Thoracic aorta (tissue), 2 donors: ENCODE measurements around the gene ASIC1. TPM values are rescaled to one million over a fixed set of nuclear protein-coding genes. Genes with fewer than 3 reads are reported as not detected.

Experiments used
- ATAC-seq: fragments of 150-250 bp; one replicate; pipeline ENCODE4 v1.8.0; 2017; ENCODE audit warnings: low read depth; ENCODE audit not compliant: insufficient number of reproducible peaks, low FRiP score
- DNase-seq: peaks from one replicate; pipeline ENCODE4 v3.0.0-alpha.2; 2020; ENCODE audit warnings: low spot score
- H3K27ac ChIP-seq, 2 donors: fragments of 200-600 bp; sonication (generic); 1 replicate in 1 of 2; 2 replicates in 1 of 2; pipeline ENCODE4 v1.5.1; 2016; ENCODE audit warnings: mild to moderate bottlenecking in 2 of 2, moderate library complexity in 2 of 2
- H3K27me3 ChIP-seq: fragments of 200-600 bp; sonication (generic); replicated peaks from 2 replicates; pipeline ENCODE4 v1.6.0; 2016; ENCODE audit warnings: mild to moderate bottlenecking; ENCODE audit not compliant: insufficient read depth
- H3K36me3 ChIP-seq: fragments of 200-600 bp; sonication (generic); one replicate; pipeline ENCODE4 v1.5.1; 2016
- H3K4me1 ChIP-seq, 2 donors: fragments of 200-600 bp; sonication (generic); 1 replicate in 1 of 2; 2 replicates in 1 of 2; pipeline versions ENCODE4 v1.5.1 to v1.6.0; 2016; ENCODE audit warnings: low read depth in 2 of 2, mild to moderate bottlenecking in 1 of 2; ENCODE audit not compliant: control insufficient read depth in 1 of 2
- H3K4me3 ChIP-seq: fragments of 200-600 bp; sonication (generic); 2 replicates; pipeline ENCODE4 v1.5.1; 2016; ENCODE audit warnings: mild to moderate bottlenecking
- H3K9me3 ChIP-seq: fragments of 200-600 bp; sonication (generic); 2 replicates; pipeline ENCODE4 v1.5.1; 2016
- CTCF ChIP-seq: fragments of 200-600 bp; sonication (generic); IDR thresholded peaks from one replicate; pipeline ENCODE4 v1.5.1; 2019; ENCODE audit warnings: antibody characterized with exemption
- total RNA-seq, 2 donors: library from RNA; depleted of rRNA; stranded (reverse); fragments of >200 nt; gene quantifications; one replicate each; pipeline versions ENCODE4 v1.1.0 to v1.2.3, GENCODE V29; 2016

ASIC1 gene
- total RNA-seq, 2 donors from 2014 or later = not detected

- no peak overlapping the region for H3K27ac ChIP-seq
- DNase-seq (no peak), ATAC-seq (no peak)
- TF ChIP-seq CTCF = no peak
- H3K36me3 ChIP-seq = no peaks in the 10 kb centered on the region
- no peak overlapping the region for H3K4me3 ChIP-seq
- no peaks in the 10 kb centered on the region for H3K9me3 ChIP-seq
- H3K27me3 ChIP-seq = no peaks in the 10 kb centered on the region
- H3K4me1 ChIP-seq = no peaks in the 10 kb centered on the region
Observed at GRCh38 chr12:50041062-50041860, 16.1 kb upstream of the ASIC1 start.

- Histone ChIP-seq H3K9me3 (no peaks in the 10 kb centered on the region), H3K4me3 (no peak overlapping the region), H3K4me1 (no peaks in the 10 kb centered on the region), H3K36me3 (no peaks in the 10 kb centered on the region), H3K27me3 (no peaks in the 10 kb centered on the region), H3K27ac (no peak overlapping the region)
- DNase-seq (no peak), ATAC-seq (no peak)
- no peak for TF ChIP-seq CTCF
Observed at GRCh38 chr12:50041962-50042361, 15.4 kb upstream of the ASIC1 start.

- ATAC-seq (no peak), DNase-seq (no peak)
- no peak overlapping the region for H3K4me3 ChIP-seq
- no peak for TF ChIP-seq CTCF
- H3K27me3 ChIP-seq = no peaks in the 10 kb centered on the region
- H3K27ac ChIP-seq = no peak overlapping the region
- H3K9me3 ChIP-seq = no peaks in the 10 kb centered on the region
- no peaks in the 10 kb centered on the region for H3K36me3 ChIP-seq
- H3K4me1 ChIP-seq = no peaks in the 10 kb centered on the region
Observed at GRCh38 chr12:50042693-50043092, 14.7 kb upstream of the ASIC1 start.

GRCh38 chr12:50043308-50043707 is 14.1 kb upstream of the ASIC1 start:
- no peak overlapping the region for H3K27ac ChIP-seq
- TF ChIP-seq CTCF = no peak
- no peaks in the 10 kb centered on the region for H3K27me3 ChIP-seq
- ATAC-seq (no peak), DNase-seq (no peak)
- no peaks in the 10 kb centered on the region for H3K36me3 ChIP-seq
- H3K4me3 ChIP-seq = no peak overlapping the region
- H3K9me3 ChIP-seq = no peaks in the 10 kb centered on the region
- no peaks in the 10 kb centered on the region for H3K4me1 ChIP-seq

GRCh38 chr12:50043854-50044253 is 13.5 kb upstream of the ASIC1 start:
- Histone ChIP-seq H3K9me3 (no peaks in the 10 kb centered on the region), H3K27me3 (no peaks in the 10 kb centered on the region), H3K4me3 (no peak overlapping the region), H3K4me1 (no peaks in the 10 kb centered on the region), H3K27ac (no peak overlapping the region), H3K36me3 (no peaks in the 10 kb centered on the region)
- DNase-seq = no peak
- TF ChIP-seq CTCF = no peak
- ATAC-seq = no peak
